ENCODE measurements around the gene IPO7. TPM values are rescaled to one million over a fixed set of nuclear protein-coding genes. Genes with fewer than 3 reads are reported as not detected.

Gene IPO7
- total and polyA plus RNA-seq, 5 donors from 2014 or later = 2.4 to 67.9 (median 4.4) TPM

- H3K27me3 ChIP-seq (ENCODE audit: control insufficient read depth, insufficient read depth, low read length) = no peaks in the 10 kb centered on the region
- DNase-seq (no peak), ATAC-seq (ENCODE audit: low read depth in 2 of 2) (no peak)
- no peaks in the 10 kb centered on the region for H3K9me3 ChIP-seq (ENCODE audit: control insufficient read depth in 2 of 2, low read length in 2 of 2)
- Mint-ChIP-seq H3K4me1 (no peaks in the 10 kb centered on the region), H3K27ac (peak overlapping the region in 1 of 3 donors; percentile 78), H3K27me3 (no peaks in the 10 kb centered on the region), H3K36me3 (peaks cover 44% of the 10 kb centered on the region), H3K4me3 (no peak overlapping the region), H3K9me3 (no peaks in the 10 kb centered on the region)
- no peaks in the 10 kb centered on the region for H3K4me1 ChIP-seq (ENCODE audit: control insufficient read depth, insufficient read depth, low read length, poor library complexity, severe bottlenecking)
- H3K36me3 ChIP-seq (ENCODE audit: control insufficient read depth, insufficient read depth, low read length) = peaks cover 89% of the 10 kb centered on the region
- H3K4me3 ChIP-seq (ENCODE audit: low read depth, low read length) = no peak overlapping the region
- H3K27ac ChIP-seq (ENCODE audit: insufficient read depth, low read length, poor library complexity, severe bottlenecking) = no peak overlapping the region
Observed at GRCh38 chr11:9495803-9496514, 111.5 kb downstream of the IPO7 start.

Other genes starting within 250 kb of the IPO7 start
- 44.3 TPM for gene DENND5A, start 119.3 kb upstream of the IPO7 start, total RNA-seq
- 1 to 10 TPM; 2.2 to 6.6 (median 3.6) TPM for gene DENND5A, start 119.3 kb upstream of the IPO7 start, polyA plus RNA-seq
- 35.5 TPM for gene TMEM41B, start 70.1 kb upstream of the IPO7 start, total RNA-seq
- 10 to 100 TPM in 2 of 4 donors, 1 to 10 TPM in 2; 5.0 to 13.6 (median 10.0) TPM for gene TMEM41B, start 70.1 kb upstream of the IPO7 start, polyA plus RNA-seq
- gene ZNF143, start 76.4 kb downstream of the IPO7 start, total RNA-seq = 45.6 TPM
- 10 to 100 TPM; 32.4 to 42.3 (median 36.4) TPM for gene ZNF143, start 76.4 kb downstream of the IPO7 start, polyA plus RNA-seq
- 41.1 TPM for gene WEE1, start 189.0 kb downstream of the IPO7 start, total RNA-seq
- 10 to 100 TPM; 11.5 to 25.4 (median 18.9) TPM for gene WEE1, start 189.0 kb downstream of the IPO7 start, polyA plus RNA-seq